HCT116 (cell line): ENCODE results near the gene PAX8. TPM values are rescaled to one million over a fixed set of nuclear protein-coding genes. Genes with fewer than 3 reads are reported as not detected.
A peak's percentile ranks its signal among the peaks of the same experiment; 100 is the strongest.

ENCODE experiments used
- ATAC-seq: fragments of 200-7000 bp; cut with Tn5 transposase; 2 replicates; pipeline ENCODE4 v1.9.1; 2020; ENCODE audit warnings: mild to moderate bottlenecking, moderate library complexity
- BruUV-seq: library from RNA; stranded (reverse); fragments of 400-500 nt; replicated peaks from 2 replicates; lab custom pipeline; 2021; lab: Mats Ljungman, UMichigan
- CTCF ChIA-PET: fragments of 300-600 bp; sonication (Branson Sonifier 250); formaldehyde crosslinking; loops from one replicate; lab custom pipeline; 2021; ENCODE audit warnings: antibody characterized with exemption; lab: Charles Lee
- POLR2A ChIA-PET: fragments of 300-600, 350-600 bp; sonication (Branson Sonifier 250); formaldehyde crosslinking; loops from one replicate; lab custom pipeline; 2021; ENCODE audit warnings: antibody characterized with exemption; lab: Charles Lee
- RAD21 ChIA-PET, 2 experiments: fragments of 300-600 bp; sonication (Branson Sonifier 250); formaldehyde crosslinking; loops; one replicate each; lab custom pipeline; 2023; ENCODE audit warnings: low total read pairs in 2 of 2; ENCODE audit not compliant: uncharacterized antibody in 2 of 2, unreplicated experiment in 2 of 2, low non-redundant PET in 1 of 2; lab: Charles Lee
- DNase-seq: peaks from one replicate; pipeline ENCODE4 v3.0.0-alpha.2; 2010; ENCODE audit warnings: low read depth, low spot score
- H2AFZ ChIP-seq: fragments of 200-600 bp; shearing (Covaris generic), sonication (generic); 2 replicates; pipeline ENCODE4 v1.6.1; 2017; ENCODE audit warnings: low read depth, mixed run types, mixed read lengths, antibody characterized with exemption, low read length; ENCODE audit not compliant: poor library complexity, severe bottlenecking
- H3K27ac ChIP-seq: 2 replicates; pipeline ENCODE4 v1.5.1; 2012; ENCODE audit warnings: low read depth, low read length
- H3K27me3 ChIP-seq: fragments of 200-600 bp; sonication (generic); 2 replicates; pipeline ENCODE4 v1.6.1; 2016; ENCODE audit warnings: mixed run types, low read length, mixed read lengths; ENCODE audit not compliant: insufficient read depth
- H3K36me3 ChIP-seq, 2 experiments: fragments of 200-500 bp in 1 of 2; fragments of 200-600 bp in 1 of 2; sonication (Bioruptor generic) in 1 of 2; sonication (generic) in 1 of 2; 2 replicates each; pipeline versions ENCODE4 v1.5.1 to v1.6.1; 2014 to 2016; ENCODE audit warnings: low read length in 2 of 2, inconsistent platforms in 1 of 2, mixed read lengths in 1 of 2, mixed run types in 1 of 2; ENCODE audit not compliant: insufficient read depth in 2 of 2, control insufficient read depth in 1 of 2
- H3K4me1 ChIP-seq, 2 experiments: fragments of 200-600 bp in 1 of 2; sonication (generic) in 1 of 2; 2 replicates each; pipeline versions ENCODE4 v1.5.1 to v1.6.1; 2012 to 2017; ENCODE audit warnings: low read length in 2 of 2, inconsistent platforms in 1 of 2, mild to moderate bottlenecking in 1 of 2, mixed read lengths in 1 of 2, mixed run types in 1 of 2, moderate library complexity in 1 of 2; ENCODE audit not compliant: insufficient read depth in 2 of 2, control insufficient read depth in 1 of 2
- H3K4me2 ChIP-seq: fragments of 200-600 bp; sonication (generic); 2 replicates; pipeline ENCODE4 v1.6.1; 2017; ENCODE audit warnings: mixed run types, low read length, mixed read lengths
- H3K4me3 ChIP-seq, 2 experiments: fragments of 200-600 bp in 1 of 2; sonication (generic) in 1 of 2; replicated peaks in 1 of 2; 2 replicates each; pipeline ENCODE4 v1.5.1; 2011 to 2016; ENCODE audit warnings: low read length in 2 of 2, control low read depth in 1 of 2, low read depth in 1 of 2, mild to moderate bottlenecking in 1 of 2, mixed read lengths in 1 of 2, mixed run types in 1 of 2
- H3K79me2 ChIP-seq: fragments of 200-600 bp; sonication (generic); 2 replicates; pipeline ENCODE4 v1.6.1; 2017; ENCODE audit warnings: mild to moderate bottlenecking, mixed run types, low read length, moderate library complexity, mixed read lengths; ENCODE audit not compliant: insufficient read depth
- H3K9ac ChIP-seq: fragments of 200-600 bp; sonication (generic); 2 replicates; pipeline ENCODE4 v1.6.1; 2016; ENCODE audit warnings: low read length, mixed read lengths
- H3K9me2 ChIP-seq: fragments of 200-600 bp; sonication (generic), shearing (Covaris generic); 2 replicates; pipeline ENCODE4 v1.6.1; 2017; ENCODE audit warnings: mixed run types, mild to moderate bottlenecking, moderate library complexity; ENCODE audit not compliant: insufficient read depth
- H3K9me3 ChIP-seq, 2 experiments: fragments of 200-500 bp in 1 of 2; fragments of 200-600 bp in 1 of 2; sonication (Bioruptor generic) in 1 of 2; sonication (generic) in 1 of 2; 2 replicates each; pipeline ENCODE4 v1.6.1; 2014 to 2017; ENCODE audit warnings: low read length in 2 of 2, mixed read lengths in 2 of 2, inconsistent platforms in 1 of 2, low read depth in 1 of 2, mild to moderate bottlenecking in 1 of 2, mixed run types in 1 of 2, moderate library complexity in 1 of 2; ENCODE audit not compliant: control insufficient read depth in 1 of 2, insufficient read depth in 1 of 2
- H4K20me1 ChIP-seq: fragments of 200-600 bp; sonication (generic), shearing (Covaris generic); 2 replicates; pipeline ENCODE4 v1.6.1; 2017; ENCODE audit warnings: mixed run types, mild to moderate bottlenecking, moderate library complexity; ENCODE audit not compliant: insufficient read depth
- CEBPB ChIP-seq: IDR thresholded peaks from 2 replicates; pipeline ENCODE4 v1.6.1; 2012; ENCODE audit warnings: low read depth
- EZH2phosphoT487 ChIP-seq: fragments of 200-600 bp; IDR thresholded peaks from 2 replicates; pipeline ENCODE4 v1.6.1; 2018; ENCODE audit warnings: antibody characterized with exemption, borderline replicate concordance
- JUND ChIP-seq: IDR thresholded peaks from 2 replicates; pipeline ENCODE4 v1.6.1; 2012
- MAX ChIP-seq: IDR thresholded peaks from 2 replicates; pipeline ENCODE4 v1.6.1; 2012
- POLR2A ChIP-seq: IDR thresholded peaks from 2 replicates; pipeline ENCODE4 v1.7.0; 2011; ENCODE audit warnings: borderline replicate concordance; ENCODE audit not compliant: insufficient read depth, insufficient read length; ENCODE audit errors: extremely low read depth
- POLR2AphosphoS5 ChIP-seq: IDR thresholded peaks from 2 replicates; pipeline ENCODE4 v1.6.1; 2011; ENCODE audit warnings: mild to moderate bottlenecking, low read depth, low read length, moderate library complexity
- REST ChIP-seq: IDR thresholded peaks from 2 replicates; pipeline ENCODE4 v1.6.1; 2012; ENCODE audit warnings: low read depth
- SIN3A ChIP-seq: IDR thresholded peaks from 2 replicates; pipeline ENCODE4 v1.6.1; 2012; ENCODE audit warnings: low read depth
- SP1 ChIP-seq: IDR thresholded peaks from 2 replicates; pipeline ENCODE4 v1.6.1; 2012; ENCODE audit warnings: low read depth
- SRF ChIP-seq: IDR thresholded peaks from 2 replicates; pipeline ENCODE4 v1.6.1; 2012; ENCODE audit warnings: low read depth
- YY1 ChIP-seq: IDR thresholded peaks from 2 replicates; pipeline ENCODE4 v1.6.1; 2011; ENCODE audit warnings: low read length, low read depth, moderate library complexity, mild to moderate bottlenecking; ENCODE audit not compliant: insufficient replicate concordance; ENCODE audit errors: extremely low read depth
- ZFX ChIP-seq: fragments of 450-650 bp; IDR thresholded peaks from 2 replicates; pipeline ENCODE4 v1.6.1; 2017
- ZNF274 ChIP-seq: fragments of 200-500 bp; sonication (Bioruptor generic); IDR thresholded peaks from 2 replicates; pipeline ENCODE4 v1.6.1; 2014; ENCODE audit warnings: mild to moderate bottlenecking, low read depth, low read length, inconsistent platforms
- intact Hi-C: fragments of 100-400 bp; cut with micrococcal nuclease; formaldehyde crosslinking; loops from 2 replicates; pipeline ENCODE4 v1.10.0; 2022
- total RNA-seq: library from RNA; stranded (reverse); gene quantifications from one replicate; pipeline ENCODE4 v1.2.1, GENCODE V29; 2021; ENCODE audit not compliant: unreplicated experiment

PAX8 gene
- total RNA-seq, 1 experiment from 2014 or later = 4.4 TPM

DNA sequence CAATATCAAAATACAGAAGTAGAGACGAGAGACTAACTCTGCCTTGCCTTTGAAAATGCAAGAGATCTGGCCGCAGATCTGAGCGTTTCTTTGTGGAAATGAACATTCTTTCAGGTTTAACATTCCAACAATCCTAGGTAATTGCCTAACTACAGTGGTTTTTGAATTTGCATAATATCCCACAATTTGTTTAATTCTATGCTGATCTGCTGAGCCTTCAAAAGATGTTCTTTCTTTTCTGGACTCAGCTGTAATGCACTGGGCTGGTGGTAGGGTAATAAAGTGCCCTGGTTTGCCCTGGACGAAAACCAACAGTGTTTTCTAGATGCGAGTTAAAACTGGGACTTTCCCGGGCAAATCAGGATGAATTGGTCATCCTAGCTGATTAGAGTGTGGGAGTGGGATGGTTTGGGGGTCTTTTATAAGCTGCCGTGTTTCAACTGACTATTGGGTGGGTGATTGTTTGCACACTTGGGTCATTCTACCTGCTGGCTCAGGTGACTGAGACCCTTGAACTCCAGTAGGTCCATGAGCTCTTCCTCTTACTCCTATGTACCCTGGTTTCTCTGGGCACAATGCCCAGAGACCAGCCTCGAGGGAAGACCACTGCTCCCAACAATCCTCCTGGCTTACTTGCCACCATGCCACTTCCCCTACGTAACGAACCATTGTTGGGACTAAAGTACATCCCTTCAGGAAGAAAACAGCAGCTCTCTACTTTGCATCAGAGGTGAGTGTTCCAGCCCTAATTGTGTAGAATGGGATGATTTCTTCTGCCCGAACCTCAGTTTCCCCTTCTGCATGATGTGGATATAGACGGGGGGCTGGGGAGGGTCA, 3.4 kb upstream of the PAX8 start:
- intact Hi-C loops = no loop called here
- no peaks in the 10 kb centered on the region for H4K20me1 ChIP-seq
- H3K4me3 ChIP-seq = no peak overlapping the region
- POLR2A ChIA-PET = interaction anchor here (1.6 kb wide), 1 partner anchor 47 kb away, joined by 4 read pairs; no protein-coding TSS in a partner anchor
- DNase-seq (no peak), ATAC-seq (no peak)
- TF ChIP-seq SP1 = no peak
- TF ChIP-seq ZNF274 = no peak
- TF ChIP-seq SRF = no peak
- no peak for TF ChIP-seq JUND
- no peak for TF ChIP-seq YY1
- TF ChIP-seq POLR2A = no peak
- TF ChIP-seq MAX = no peak
- TF ChIP-seq SIN3A = no peak
- TF ChIP-seq EZH2phosphoT487 = no peak
- no peak for TF ChIP-seq POLR2AphosphoS5
- TF ChIP-seq REST = no peak
- no peak for TF ChIP-seq ZFX
- TF ChIP-seq CEBPB = no peak
- no peaks in the 10 kb centered on the region for H3K27me3 ChIP-seq
- RAD21 ChIA-PET = no interaction called here
- H3K9me2 ChIP-seq = no peaks in the 10 kb centered on the region
- no peaks in the 10 kb centered on the region for H3K36me3 ChIP-seq
- H3K9ac ChIP-seq = peak overlapping the region; percentile 61
- peaks cover 49 to 51% of the 10 kb centered on the region in 2 experiments for H3K4me1 ChIP-seq
- CTCF ChIA-PET = no interaction called here
- H2AFZ ChIP-seq = no peak overlapping the region
- H3K27ac ChIP-seq = peak overlapping the region; percentile 99
- H3K4me2 ChIP-seq = peak overlapping the region; percentile 70
- no peaks in the 10 kb centered on the region for H3K9me3 ChIP-seq
- no TSS peak for BruUV-seq
- H3K79me2 ChIP-seq = no peaks in the 10 kb centered on the region
